Calu3 (cell line): Measurements from ENCODE around the gene LRP2BP. TPM values are rescaled to one million over a fixed set of nuclear protein-coding genes. Genes with fewer than 3 reads are reported as not detected.

Experiments used
- BruUV-seq: library from RNA; stranded (reverse); fragments of 400-500 nt; replicated peaks from 2 replicates; lab custom pipeline; 2021; lab: Mats Ljungman, UMichigan
- CTCF ChIA-PET: fragments of 300-600 bp; sonication (Branson Sonifier 250); formaldehyde crosslinking; loops from one replicate; lab custom pipeline; 2022; ENCODE audit warnings: antibody characterized with exemption; lab: Charles Lee
- DNase-seq: peaks from one replicate; pipeline ENCODE4 v3.0.0; 2022
- H3K27ac Mint-ChIP-seq: one replicate; pipeline ENCODE4 v1.8.0; 2022; ENCODE audit warnings: mixed read lengths; ENCODE audit not compliant: unreplicated experiment
- H3K27me3 Mint-ChIP-seq: one replicate; pipeline ENCODE4 v1.8.0; 2022; ENCODE audit warnings: mixed read lengths; ENCODE audit not compliant: unreplicated experiment
- H3K36me3 Mint-ChIP-seq: one replicate; pipeline ENCODE4 v1.8.0; 2022; ENCODE audit warnings: mild to moderate bottlenecking, moderate library complexity, mixed read lengths; ENCODE audit not compliant: insufficient read depth, unreplicated experiment
- H3K4me1 Mint-ChIP-seq: one replicate; pipeline ENCODE4 v1.8.0; 2022; ENCODE audit warnings: mild to moderate bottlenecking, low read depth, mixed read lengths; ENCODE audit not compliant: unreplicated experiment
- H3K4me3 Mint-ChIP-seq: one replicate; pipeline ENCODE4 v1.8.0; 2022; ENCODE audit warnings: mild to moderate bottlenecking, low read depth, moderate library complexity, mixed read lengths; ENCODE audit not compliant: unreplicated experiment
- H3K9me3 Mint-ChIP-seq: one replicate; pipeline ENCODE4 v1.8.0; 2022; ENCODE audit warnings: low read depth, mixed read lengths; ENCODE audit not compliant: unreplicated experiment
- CTCF ChIP-seq: fragments of 200-600 bp; IDR thresholded peaks from one replicate; pipeline ENCODE4 v1.8.0; 2022; ENCODE audit warnings: antibody characterized with exemption; ENCODE audit not compliant: unreplicated experiment
- intact Hi-C: fragments of 100-400 bp; cut with micrococcal nuclease; formaldehyde crosslinking; loops from one replicate; pipeline ENCODE4 v1.10.0; 2022; ENCODE audit not compliant: unreplicated experiment
- total RNA-seq: library from RNA; stranded (reverse); gene quantifications from 2 replicates; pipeline ENCODE4 v1.2.3, GENCODE V29; 2022

Gene LRP2BP
- total RNA-seq, 1 experiment from 2014 or later = 0.47 TPM

- Mint-ChIP-seq H3K36me3 (peaks cover 23% of the 10 kb centered on the region), H3K9me3 (no peaks in the 10 kb centered on the region), H3K27ac (peak overlapping the region; percentile 93), H3K4me1 (peaks cover 8% of the 10 kb centered on the region), H3K4me3 (peak overlapping the region; percentile 72), H3K27me3 (no peaks in the 10 kb centered on the region)
- DNase-seq = peak; percentile 95
- CTCF ChIA-PET = interaction anchor here (0.5 to 1.6 kb wide), 2 partner anchors 169 to 311 kb away, joined by 3 read pairs; no protein-coding TSS in a partner anchor
- intact Hi-C loops = loop anchor here (5.0 kb wide), 1 partner anchor 194 kb away; the partner anchor contains the start of gene CFAP97
- no peak for TF ChIP-seq CTCF
- no TSS peak for BruUV-seq
These were observed 416 bp upstream of the LRP2BP start for GRCh38 chr4:185395956-185396723.

- BruUV-seq = no TSS peak
- Mint-ChIP-seq H3K4me1 (peaks cover 8% of the 10 kb centered on the region), H3K36me3 (peaks cover 20% of the 10 kb centered on the region), H3K4me3 (peak overlapping the region; percentile 72), H3K27ac (no peak overlapping the region), H3K27me3 (no peaks in the 10 kb centered on the region), H3K9me3 (no peaks in the 10 kb centered on the region)
- CTCF ChIA-PET = no interaction called here
- intact Hi-C loops = loop anchor here (5.0 kb wide), 1 partner anchor 192 kb away; the partner anchor contains the start of gene CFAP97
- no peak for TF ChIP-seq CTCF
- DNase-seq = no peak
These were observed 1.0 kb downstream of the LRP2BP start for GRCh38 chr4:185394568-185395237.

GRCh38 chr4:185392156-185392555 is 3.6 kb downstream of the LRP2BP start:
- CTCF ChIA-PET = no interaction called here
- Mint-ChIP-seq H3K4me1 (peaks cover 8% of the 10 kb centered on the region), H3K9me3 (no peaks in the 10 kb centered on the region), H3K27ac (no peak overlapping the region), H3K4me3 (no peak overlapping the region), H3K36me3 (peaks cover 18% of the 10 kb centered on the region), H3K27me3 (no peaks in the 10 kb centered on the region)
- no TSS peak for BruUV-seq
- no peak for DNase-seq
- no peak for TF ChIP-seq CTCF
- intact Hi-C loops = no loop called here

GRCh38 chr4:185390941-185391340 is 4.8 kb downstream of the LRP2BP start:
- peaks cover 5% of the 10 kb centered on the region for H3K36me3 Mint-ChIP-seq
- TF ChIP-seq CTCF = no peak
- no TSS peak for BruUV-seq
- H3K4me3 Mint-ChIP-seq = no peak overlapping the region
- DNase-seq = no peak
- CTCF ChIA-PET = no interaction called here
- peaks cover 8% of the 10 kb centered on the region for H3K4me1 Mint-ChIP-seq
- no peaks in the 10 kb centered on the region for H3K27me3 Mint-ChIP-seq
- H3K27ac Mint-ChIP-seq = no peak overlapping the region
- H3K9me3 Mint-ChIP-seq = no peaks in the 10 kb centered on the region
- intact Hi-C loops = no loop called here
